Measurements from ENCODE around the gene NRDE2.

NRDE2 gene

GRCh38 chr14:90362558-90362896 lies 30.8 kb upstream of the NRDE2 start:
- Histone ChIP-seq H3K27ac (no peak overlapping the region), H3K27me3 (no peaks in the 10 kb centered on the region), H3K4me1 (peaks cover 4% of the 10 kb centered on the region; the same call in 1 of the 2 replicates), H4K20me1 (no peaks in the 10 kb centered on the region), H3K9ac (no peak overlapping the region), H3K4me3 (no peak overlapping the region), H3K36me3 (no peaks in the 10 kb centered on the region), H3K4me2 (no peak overlapping the region), H3K9me3 (no peaks in the 10 kb centered on the region)
- TF ChIP-seq Cebpa-rat (IDR thresholded peaks at IDR 0.05), result no peak

GRCh38 chr14:90361865-90362557 lies 30.3 kb upstream of the NRDE2 start:
- H3K4me1 ChIP-seq, result peaks cover 4% of the 10 kb centered on the region; the same call in 1 of the 2 replicates
- no peaks in the 10 kb centered on the region for H3K36me3 ChIP-seq
- no peak overlapping the region for H3K4me3 ChIP-seq
- H3K27me3 ChIP-seq, result no peaks in the 10 kb centered on the region
- no peaks in the 10 kb centered on the region for H4K20me1 ChIP-seq
- H3K9ac ChIP-seq, result no peak overlapping the region
- H3K27ac ChIP-seq, result no peak overlapping the region
- H3K9me3 ChIP-seq, result no peaks in the 10 kb centered on the region
- TF ChIP-seq Cebpa-rat (IDR thresholded peaks at IDR 0.05), result no peak
- no peak overlapping the region for H3K4me2 ChIP-seq

GRCh38 chr14:90358359-90358758 lies 26.6 kb upstream of the NRDE2 start:
- no peaks in the 10 kb centered on the region for H3K9me3 ChIP-seq
- no peaks in the 10 kb centered on the region for H3K36me3 ChIP-seq
- H3K4me1 ChIP-seq, result no peaks in the 10 kb centered on the region
- H3K9ac ChIP-seq, result no peak overlapping the region
- H4K20me1 ChIP-seq, result no peaks in the 10 kb centered on the region
- H3K4me3 ChIP-seq, result no peak overlapping the region
- H3K27ac ChIP-seq, result no peak overlapping the region
- H3K4me2 ChIP-seq, result no peak overlapping the region
- no peak for TF ChIP-seq Cebpa-rat (IDR thresholded peaks at IDR 0.05)
- no peaks in the 10 kb centered on the region for H3K27me3 ChIP-seq

- Histone ChIP-seq H3K36me3 (no peaks in the 10 kb centered on the region), H3K4me3 (no peak overlapping the region), H3K27ac (no peak overlapping the region), H4K20me1 (no peaks in the 10 kb centered on the region), H3K27me3 (no peaks in the 10 kb centered on the region), H3K9ac (no peak overlapping the region), H3K4me1 (no peaks in the 10 kb centered on the region), H3K9me3 (no peaks in the 10 kb centered on the region), H3K4me2 (no peak overlapping the region)
- TF ChIP-seq Cebpa-rat (IDR thresholded peaks at IDR 0.05), result no peak
Observed at GRCh38 chr14:90356925-90357324, 25.2 kb upstream of the NRDE2 start.

GRCh38 chr14:90355540-90356518 lies 24.1 kb upstream of the NRDE2 start:
- no peak overlapping the region for H3K27ac ChIP-seq
- no peaks in the 10 kb centered on the region for H3K4me1 ChIP-seq
- no peaks in the 10 kb centered on the region for H3K36me3 ChIP-seq
- no peak overlapping the region for H3K4me3 ChIP-seq
- H3K4me2 ChIP-seq, result no peak overlapping the region
- TF ChIP-seq Cebpa-rat (IDR thresholded peaks at IDR 0.05), result no peak
- no peaks in the 10 kb centered on the region for H3K9me3 ChIP-seq
- no peaks in the 10 kb centered on the region for H4K20me1 ChIP-seq
- H3K9ac ChIP-seq, result no peak overlapping the region
- H3K27me3 ChIP-seq, result no peaks in the 10 kb centered on the region

- H3K27me3 ChIP-seq, result no peaks in the 10 kb centered on the region
- no peaks in the 10 kb centered on the region for H4K20me1 ChIP-seq
- no peak overlapping the region for H3K4me3 ChIP-seq
- H3K4me2 ChIP-seq, result no peak overlapping the region
- TF ChIP-seq Cebpa-rat (IDR thresholded peaks at IDR 0.05), result no peak
- no peak overlapping the region for H3K9ac ChIP-seq
- H3K9me3 ChIP-seq, result no peaks in the 10 kb centered on the region
- no peak overlapping the region for H3K27ac ChIP-seq
- no peaks in the 10 kb centered on the region for H3K36me3 ChIP-seq
- H3K4me1 ChIP-seq, result no peaks in the 10 kb centered on the region
Observed at GRCh38 chr14:90354551-90355298, 23.0 kb upstream of the NRDE2 start.

- Histone ChIP-seq H3K9me3 (no peaks in the 10 kb centered on the region), H3K4me2 (no peak overlapping the region), H3K36me3 (no peaks in the 10 kb centered on the region), H3K27ac (no peak overlapping the region), H4K20me1 (no peaks in the 10 kb centered on the region), H3K4me3 (no peak overlapping the region), H3K9ac (no peak overlapping the region), H3K27me3 (no peaks in the 10 kb centered on the region), H3K4me1 (no peaks in the 10 kb centered on the region)
- TF ChIP-seq Cebpa-rat (IDR thresholded peaks at IDR 0.05), result no peak
Observed at GRCh38 chr14:90349739-90350138, 18.0 kb upstream of the NRDE2 start.

GRCh38 chr14:90348270-90348669 lies 16.5 kb upstream of the NRDE2 start:
- Histone ChIP-seq H3K4me1 (no peaks in the 10 kb centered on the region), H3K9me3 (no peaks in the 10 kb centered on the region), H4K20me1 (no peaks in the 10 kb centered on the region), H3K27ac (no peak overlapping the region), H3K27me3 (no peaks in the 10 kb centered on the region), H3K4me2 (no peak overlapping the region), H3K36me3 (no peaks in the 10 kb centered on the region), H3K4me3 (no peak overlapping the region), H3K9ac (no peak overlapping the region)
- no peak for TF ChIP-seq Cebpa-rat (IDR thresholded peaks at IDR 0.05)

- TF ChIP-seq Cebpa-rat (IDR thresholded peaks at IDR 0.05), result no peak
- no peaks in the 10 kb centered on the region for H4K20me1 ChIP-seq
- H3K27ac ChIP-seq, result no peak overlapping the region
- H3K4me2 ChIP-seq, result no peak overlapping the region
- no peaks in the 10 kb centered on the region for H3K4me1 ChIP-seq
- H3K9me3 ChIP-seq, result no peaks in the 10 kb centered on the region
- no peak overlapping the region for H3K4me3 ChIP-seq
- H3K9ac ChIP-seq, result no peak overlapping the region
- no peaks in the 10 kb centered on the region for H3K36me3 ChIP-seq
- H3K27me3 ChIP-seq, result no peaks in the 10 kb centered on the region
Observed at GRCh38 chr14:90345239-90345557, 13.5 kb upstream of the NRDE2 start.
